GM19438 (cell line): ENCODE data around the gene TSPAN2.
"Not testable (repeated sequence)": the region's sequence is repeated elsewhere in the genome, so short reads cannot be mapped to it uniquely, and the experiment has no call there.

Source experiments
- ATAC-seq: cut with Tn5 transposase; IDR thresholded peaks from one replicate; pipeline ENCODE4 v1.9.1; 2021; ENCODE audit warnings: low read depth; ENCODE audit not compliant: unreplicated experiment

The TSPAN2 gene

GRCh38 chr1:115051850-115052249 is 37.5 kb downstream of the TSPAN2 start:
- no peak for ATAC-seq

DNA sequence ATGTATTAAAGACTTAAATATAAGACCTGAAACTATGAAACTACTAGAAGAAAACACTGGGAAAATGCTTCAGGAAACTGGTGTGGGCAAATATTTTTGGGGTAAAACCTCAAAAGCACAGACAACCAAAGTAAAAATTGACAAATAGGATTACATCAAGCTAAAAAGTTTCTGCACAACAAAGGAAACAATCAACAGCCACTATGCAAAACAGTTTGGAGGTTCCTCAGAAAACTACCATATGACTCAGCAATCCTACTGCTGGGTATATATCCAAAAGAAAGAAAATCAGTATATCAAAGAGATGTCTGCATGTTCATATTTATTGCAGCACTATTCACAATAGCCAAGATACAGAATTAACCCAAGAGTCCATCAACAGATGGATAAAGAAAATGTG is 42.6 kb downstream of the TSPAN2 start:
- no peak for ATAC-seq

GRCh38 chr1:115041654-115042053 is 47.6 kb downstream of the TSPAN2 start:
- ATAC-seq, result no peak

- ATAC-seq, result no peak
These were observed 48.8 kb downstream of the TSPAN2 start for GRCh38 chr1:115040501-115040900.

DNA sequence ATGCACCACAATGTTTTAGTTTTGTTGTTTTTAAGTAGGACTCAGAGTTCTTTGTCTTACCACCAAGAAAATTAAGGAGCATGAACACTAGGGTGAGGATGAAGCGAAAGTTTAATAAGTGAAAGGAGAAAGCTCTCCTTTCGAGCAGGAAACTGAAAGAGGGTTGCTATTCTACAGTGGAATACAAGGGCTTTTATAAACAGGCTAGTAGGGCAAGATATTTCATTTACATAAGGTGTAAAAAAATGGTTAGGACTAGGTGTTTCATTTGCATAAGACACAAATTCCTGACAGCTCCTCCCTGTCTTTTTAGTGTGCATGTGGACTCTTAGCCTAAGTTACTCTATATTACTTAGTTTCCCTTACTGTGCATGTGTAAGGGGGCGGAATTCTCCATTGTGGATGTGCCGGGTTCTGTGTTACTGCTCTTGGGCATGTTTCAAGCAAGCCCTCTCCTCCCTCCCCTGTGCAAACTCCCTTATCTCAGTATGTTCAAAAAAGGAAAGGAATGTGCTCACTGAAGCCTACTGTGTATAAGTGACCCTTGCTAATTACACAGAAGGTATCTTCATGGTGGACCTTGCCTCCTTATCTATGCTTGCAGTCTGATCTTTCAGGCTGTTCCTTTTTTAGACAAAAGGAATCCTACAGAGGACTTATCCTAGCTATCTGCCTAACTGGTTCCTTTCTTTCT is 52.3 kb downstream of the TSPAN2 start:
- no peak for ATAC-seq

DNA sequence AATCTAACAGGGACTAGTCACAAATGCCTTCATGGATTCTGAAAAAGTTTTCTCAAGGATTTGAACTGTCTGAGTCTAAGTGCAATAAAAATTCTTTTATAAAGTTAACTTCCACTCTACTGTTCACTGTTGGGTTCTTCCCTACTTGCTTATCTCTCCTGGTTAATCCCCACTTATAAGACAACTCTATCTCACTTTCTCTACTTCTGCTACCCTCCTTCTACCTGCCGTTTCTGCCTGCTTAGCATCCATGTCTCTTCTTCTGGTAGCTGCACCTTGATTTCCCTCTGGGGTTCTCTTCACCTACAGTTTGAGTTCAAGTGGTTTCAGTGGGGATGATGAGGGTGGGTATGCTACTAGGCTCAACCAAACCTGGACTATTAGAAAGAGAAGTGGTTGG is 53.7 kb downstream of the TSPAN2 start:
- ATAC-seq, result no peak

- no peak for ATAC-seq
These were observed 57.7 kb downstream of the TSPAN2 start for GRCh38 chr1:115031595-115031994.

DNA sequence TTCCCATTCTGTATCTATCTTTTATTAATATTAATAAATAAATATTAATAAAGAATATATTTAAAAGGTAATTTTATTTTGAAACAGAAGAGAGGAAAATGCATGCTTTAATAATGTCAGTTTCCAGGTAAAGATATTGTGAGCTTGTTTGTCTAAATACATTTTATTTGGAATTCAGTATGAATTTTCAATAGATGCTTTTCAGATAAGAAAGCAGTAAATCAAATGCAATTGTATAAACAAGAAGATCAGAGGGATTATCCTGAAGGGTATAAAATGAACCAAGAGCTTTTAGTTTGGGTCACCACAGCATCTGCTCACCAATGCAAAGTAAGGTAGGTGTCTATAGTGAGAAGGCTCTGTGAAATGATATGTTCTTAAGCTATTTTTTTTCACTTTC is 59.8 kb downstream of the TSPAN2 start, which contains the start of gene TSHB:
TSS of gene TSHB (plus strand) at position 301 of the 400 bp plus-strand sequence. CDS start 3,537 bp downstream, outside the sequence.
- no peak for ATAC-seq

GRCh38 chr1:115023593-115023992 is 65.7 kb downstream of the TSPAN2 start:
- no peak for ATAC-seq

DNA sequence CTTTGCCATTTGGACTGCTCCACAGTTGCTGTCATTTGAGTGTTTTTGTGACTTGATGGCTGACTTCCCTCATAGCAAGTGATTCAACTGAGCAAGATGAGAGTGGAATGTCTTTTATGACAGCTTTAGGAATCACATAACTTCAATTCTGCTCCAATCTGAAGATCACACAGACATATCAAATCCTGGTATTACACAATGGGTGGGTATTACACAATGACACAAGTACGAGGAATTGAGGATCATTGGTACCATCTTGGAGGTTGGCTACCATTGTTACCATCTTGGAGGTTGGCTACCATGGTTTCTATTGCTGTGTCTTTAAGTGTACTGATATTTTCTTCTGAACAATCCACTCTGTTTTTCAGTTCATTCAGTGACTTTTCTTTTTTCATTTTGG is 68.2 kb downstream of the TSPAN2 start:
- no peak for ATAC-seq

GRCh38 chr1:115019549-115019948 is 69.8 kb downstream of the TSPAN2 start:
- not testable (repeated sequence) for ATAC-seq

DNA sequence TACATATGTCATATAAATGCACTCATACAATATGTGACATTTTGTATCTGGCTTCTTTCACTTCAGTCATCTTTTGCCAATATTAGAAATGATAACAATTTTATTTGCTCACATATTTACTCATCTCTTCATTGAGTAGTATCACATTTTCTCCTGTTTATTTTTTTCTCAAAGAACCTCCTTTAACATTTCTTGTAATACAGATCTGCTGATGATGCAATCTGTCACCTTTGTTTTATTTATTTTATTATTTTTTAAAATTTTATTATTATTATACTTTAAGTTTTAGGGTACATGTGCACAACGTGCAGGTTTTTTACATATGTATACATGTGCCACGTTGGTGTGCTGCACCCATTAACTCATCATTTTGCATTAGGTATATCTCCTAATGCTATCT is 75.5 kb downstream of the TSPAN2 start:
- no peak for ATAC-seq

GRCh38 chr1:115012434-115012833 is 76.9 kb downstream of the TSPAN2 start:
- no peak for ATAC-seq

DNA sequence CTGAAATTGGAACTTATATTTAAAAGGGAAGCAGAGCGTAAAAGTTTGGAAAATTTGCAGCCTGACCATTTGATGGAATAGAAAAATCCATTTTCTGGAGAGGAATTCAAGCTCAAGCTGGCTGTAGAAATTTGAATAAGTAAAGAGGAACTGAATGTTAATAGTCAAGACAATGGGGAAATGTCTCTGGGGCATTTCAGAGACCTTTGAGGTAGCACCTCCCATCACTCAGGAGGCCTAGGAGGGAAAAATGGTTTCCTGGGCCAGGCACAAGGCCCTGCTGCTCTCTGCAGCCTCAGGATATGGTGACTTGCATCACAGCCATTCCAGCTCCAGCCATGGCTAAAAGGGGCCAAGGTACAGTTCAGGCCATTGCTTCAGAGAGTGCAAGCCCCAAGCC is 77.3 kb downstream of the TSPAN2 start:
- no peak for ATAC-seq

DNA sequence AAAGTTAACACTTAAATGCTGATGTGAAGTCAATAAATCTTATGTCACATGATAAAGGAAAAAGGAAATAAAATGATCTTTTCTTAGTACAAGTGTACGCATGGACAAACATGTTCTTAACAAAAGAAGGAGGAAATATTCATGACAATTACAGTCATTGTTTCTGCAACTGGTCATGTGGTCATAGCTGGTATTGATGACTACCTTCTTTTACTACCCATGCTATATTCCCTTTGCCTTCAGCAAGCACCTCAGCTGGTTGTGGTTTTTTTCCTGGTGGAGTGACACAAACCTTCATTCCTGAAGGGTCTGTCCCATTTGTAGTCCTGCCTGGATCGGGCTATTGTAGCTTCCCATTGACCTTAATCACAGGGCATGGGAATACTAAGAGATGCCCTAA is 83.1 kb downstream of the TSPAN2 start:
- no peak for ATAC-seq
